Erythroblast (primary cell): ENCODE data around the gene SLC25A11.

ENCODE experiments used
- DNase-seq, 2 experiments: peaks; one replicate each; lab custom pipeline; 2025; lab: John Stamatoyannopoulos, UW
- GATA1 ChIP-seq: IDR thresholded peaks from 2 replicates; pipeline ENCODE4 v1.6.1; 2011; ENCODE audit warnings: low read depth, mild to moderate bottlenecking, control low read depth, low read length, moderate library complexity
- POLR2A ChIP-seq: IDR thresholded peaks from 2 replicates; pipeline ENCODE4 v1.6.1; 2011; ENCODE audit warnings: mild to moderate bottlenecking, low read length

Gene SLC25A11

GRCh38 chr17:4945176-4945943 is 5.5 kb upstream of the SLC25A11 start:
- peak; percentile 88 to 93 for DNase-seq
- TF ChIP-seq GATA1 (no peak), POLR2A (peak; percentile 57)

DNA sequence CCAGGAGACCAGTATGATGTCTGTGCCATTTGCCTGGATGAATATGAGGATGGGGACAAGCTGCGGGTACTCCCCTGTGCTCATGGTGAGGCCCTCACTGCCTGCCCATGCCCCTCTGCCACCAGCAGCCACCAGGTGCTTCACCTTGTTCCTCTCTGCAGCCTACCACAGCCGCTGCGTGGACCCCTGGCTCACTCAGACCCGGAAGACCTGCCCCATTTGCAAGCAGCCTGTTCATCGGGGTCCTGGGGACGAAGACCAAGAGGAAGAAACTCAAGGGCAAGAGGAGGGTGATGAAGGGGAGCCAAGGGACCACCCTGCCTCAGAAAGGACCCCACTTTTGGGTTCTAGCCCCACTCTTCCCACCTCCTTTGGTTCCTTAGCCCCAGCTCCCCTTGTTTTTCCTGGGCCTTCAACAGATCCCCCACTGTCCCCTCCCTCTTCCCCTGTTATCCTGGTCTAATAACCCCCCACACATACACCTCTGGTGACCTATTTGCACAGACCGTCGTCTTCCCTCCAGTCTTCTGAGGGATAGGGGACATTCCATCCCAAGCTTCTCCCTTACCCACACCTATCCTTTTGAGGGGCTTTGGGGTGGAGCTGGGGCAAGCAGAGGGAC is 4.8 kb upstream of the SLC25A11 start:
- DNase-seq, result no peak
- TF ChIP-seq POLR2A (peak; percentile 30), GATA1 (no peak)

GRCh38 chr17:4944163-4944553 is 4.3 kb upstream of the SLC25A11 start:
- DNase-seq, result peak in 1 of 2 experiments; percentile 46
- no peak for TF ChIP-seq GATA1
- peak; percentile 37 for TF ChIP-seq POLR2A

DNA sequence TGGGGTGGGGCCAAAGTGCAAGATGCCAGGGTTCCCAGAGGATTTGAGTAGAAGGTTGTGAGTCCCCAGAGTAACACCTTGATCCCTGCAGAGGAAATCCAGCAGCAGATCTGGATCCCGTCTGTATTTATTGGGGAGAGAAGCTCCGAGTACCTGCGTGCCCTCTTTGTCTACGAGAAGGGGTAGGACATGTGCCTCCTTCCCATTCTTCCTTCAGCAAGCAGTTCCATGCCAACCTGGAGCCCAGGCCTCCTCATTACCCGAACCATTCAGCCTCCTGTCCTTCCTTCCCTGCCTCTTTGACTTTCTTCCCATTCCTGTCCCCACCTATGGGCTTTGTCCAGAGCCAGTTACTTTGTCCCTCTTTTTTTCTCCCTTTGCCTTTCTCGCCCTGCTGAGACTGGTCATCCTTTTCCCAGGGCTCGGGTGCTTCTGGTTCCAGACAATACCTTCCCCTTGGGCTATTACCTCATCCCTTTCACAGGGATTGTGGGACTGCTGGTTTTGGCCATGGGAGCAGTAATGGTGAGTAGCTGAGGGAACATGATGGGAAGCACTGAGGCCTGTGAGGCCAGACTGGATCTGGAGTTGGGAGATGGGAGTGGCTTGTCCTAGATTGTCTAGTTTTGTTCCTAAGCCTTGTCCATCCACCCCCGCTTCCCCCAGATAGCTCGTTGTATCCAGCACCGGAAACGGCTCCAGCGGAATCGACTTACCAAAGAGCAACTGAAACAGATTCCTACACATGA is 3.1 kb upstream of the SLC25A11 start:
- TF ChIP-seq GATA1 (no peak), POLR2A (peak; percentile 17)
- no peak for DNase-seq

GRCh38 chr17:4941319-4941610 is 1.4 kb upstream of the SLC25A11 start:
- TF ChIP-seq GATA1 (no peak), POLR2A (no peak)
- DNase-seq, result peak; percentile 51 to 55

GRCh38 chr17:4940555-4941318 is 891 bp upstream of the SLC25A11 start:
- TF ChIP-seq GATA1, result no peak
- TF ChIP-seq POLR2A, result no peak
- peak; percentile 60 to 74 for DNase-seq

DNA sequence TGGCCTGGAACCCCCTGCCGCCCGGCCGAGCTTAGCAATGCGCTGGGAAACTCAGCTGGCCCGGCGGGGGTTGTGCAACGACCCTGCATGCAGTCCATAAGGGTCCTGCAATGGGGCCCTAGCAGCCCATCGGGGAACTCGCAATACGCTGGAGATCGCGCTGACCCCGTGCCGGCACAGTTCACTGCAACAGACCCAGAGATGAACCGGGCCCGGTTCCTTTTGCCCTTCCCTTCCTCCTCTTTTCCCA is 375 bp downstream of the SLC25A11 start:
- DNase-seq, result no peak
- TF ChIP-seq GATA1, result no peak
- TF ChIP-seq POLR2A, result no peak

- DNase-seq, result peak; percentile 62 to 71
- TF ChIP-seq GATA1 (no peak), POLR2A (no peak)
These were observed 929 bp downstream of the SLC25A11 start for GRCh38 chr17:4938688-4939545.

- TF ChIP-seq POLR2A, result no peak
- TF ChIP-seq GATA1, result no peak
- DNase-seq, result no peak
These were observed 1.8 kb downstream of the SLC25A11 start for GRCh38 chr17:4938069-4938491.

- DNase-seq, result no peak
- no peak for TF ChIP-seq POLR2A
- TF ChIP-seq GATA1, result no peak
These were observed 2.3 kb downstream of the SLC25A11 start for GRCh38 chr17:4937553-4937952.

GRCh38 chr17:4936436-4936835 is 3.4 kb downstream of the SLC25A11 start:
- TF ChIP-seq POLR2A, result no peak
- TF ChIP-seq GATA1, result no peak
- DNase-seq, result no peak

DNA sequence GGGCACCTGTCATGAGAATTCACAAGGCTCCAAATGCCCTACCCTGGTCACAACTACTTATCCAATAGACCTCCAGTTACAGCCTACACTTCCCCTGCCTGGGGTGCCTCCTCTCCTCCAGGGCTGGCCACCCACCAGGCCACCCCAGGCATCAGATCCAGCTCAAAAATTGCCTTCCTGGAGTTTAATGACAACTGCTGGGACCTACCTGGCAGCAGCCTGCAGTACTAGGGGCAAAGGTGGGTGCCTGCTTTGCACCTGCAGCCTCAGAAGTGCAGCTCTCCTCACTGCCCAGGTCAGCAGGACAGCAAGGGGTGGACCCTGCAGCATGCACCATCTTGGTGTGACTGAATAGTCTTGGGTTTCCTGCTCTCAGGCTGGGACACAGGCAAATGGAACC is 4.2 kb downstream of the SLC25A11 start:
- no peak for DNase-seq
- no peak for TF ChIP-seq GATA1

- DNase-seq, result no peak
- TF ChIP-seq POLR2A (peak; percentile 42), GATA1 (no peak)
These were observed 5.5 kb downstream of the SLC25A11 start for GRCh38 chr17:4934173-4934979.
